ENCODE data around the gene IRX4. TPM values are rescaled to one million over a fixed set of nuclear protein-coding genes. Genes with fewer than 3 reads are reported as not detected.

The IRX4 gene
- not detected for total RNA-seq

DNA sequence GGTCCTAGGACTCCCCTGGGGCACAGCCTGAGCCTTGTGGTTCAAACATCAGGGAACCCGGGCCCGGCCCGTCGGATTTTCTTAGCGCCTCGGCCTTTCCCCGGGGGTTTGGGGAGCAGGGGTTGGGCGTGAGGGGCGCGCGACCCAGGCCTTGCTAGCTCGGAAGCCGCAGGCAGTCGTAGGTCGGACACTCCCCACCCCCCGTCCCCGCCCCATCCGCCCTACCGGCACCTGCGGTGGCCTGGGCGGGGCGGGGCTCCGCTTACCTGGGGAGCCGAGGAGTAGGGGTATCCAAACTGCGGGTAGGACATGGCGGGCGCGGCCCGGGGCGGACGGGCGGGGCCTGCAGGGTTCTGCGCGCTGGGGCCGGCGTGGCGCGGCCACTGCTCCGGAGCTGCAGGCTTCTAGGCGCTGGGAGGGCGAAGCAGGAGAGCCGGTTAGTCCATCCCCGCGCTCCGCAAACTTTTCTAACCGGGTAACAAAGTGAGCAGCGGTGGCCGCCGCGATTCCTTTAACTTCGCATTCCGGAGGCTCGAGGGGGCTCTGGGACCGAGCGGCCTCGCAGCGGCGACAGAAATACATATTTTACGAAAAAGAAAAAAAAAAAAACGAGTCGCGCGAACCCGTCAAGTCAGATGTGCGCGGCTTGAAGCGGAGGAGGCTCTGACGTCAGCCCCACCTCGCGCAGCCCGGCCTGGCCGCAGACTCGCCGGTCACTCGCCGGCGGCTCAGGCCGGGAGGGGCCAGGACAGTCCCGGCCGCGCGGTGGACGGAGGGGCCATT is at the start of gene IRX4:
IRX4 (minus strand) TSS at position 589 of the 783 bp plus-strand sequence; CDS start at position 311, 278 bp downstream.
- Mint-ChIP-seq H3K4me3 (peak within 1 kb of the TSS; percentile 40), H3K27me3 (peaks cover 74% of the 10 kb centered on the region), H3K9me3 (no peaks in the 10 kb centered on the region), H3K36me3 (no peaks in the 10 kb centered on the region), H3K4me1 (peaks cover 11% of the 10 kb centered on the region), H3K27ac (no peak within 1 kb of the TSS)
- no peak for DNase-seq

DNA sequence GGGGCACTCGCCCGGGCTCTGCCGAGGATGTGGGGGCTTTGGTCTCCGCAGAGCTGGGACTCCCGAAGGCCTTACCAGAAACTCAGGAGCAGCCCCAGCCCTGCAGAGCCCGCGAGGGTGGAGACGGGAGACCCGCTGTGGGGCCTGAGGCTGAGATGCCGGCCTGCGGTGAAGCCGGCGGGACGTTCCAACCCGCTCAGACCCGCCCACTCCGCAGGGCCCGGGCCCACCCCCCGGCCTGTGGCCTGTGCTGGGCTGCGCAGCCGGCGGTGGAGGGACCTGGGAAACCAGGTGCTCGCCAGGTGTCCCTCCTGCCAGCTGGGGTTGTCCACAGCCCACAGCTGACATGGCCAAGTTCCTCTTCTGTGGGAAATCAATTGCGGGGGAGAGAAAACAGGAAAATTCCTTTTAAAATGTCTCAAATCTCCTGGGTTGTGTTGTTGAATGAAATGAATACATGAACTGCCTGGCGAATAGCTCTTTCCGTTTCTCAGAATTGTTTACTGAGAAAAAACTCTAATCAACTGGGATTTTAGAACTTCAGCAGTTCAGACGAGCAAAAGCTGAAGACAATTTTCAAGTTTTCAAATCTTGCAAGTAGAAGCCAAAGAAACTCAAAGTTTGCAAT is 49.0 kb upstream of the IRX4 start:
- no peak for DNase-seq
- H3K36me3 Mint-ChIP-seq = no peaks in the 10 kb centered on the region
- H3K27me3 Mint-ChIP-seq = peaks cover 33% of the 10 kb centered on the region
- no peaks in the 10 kb centered on the region for H3K4me1 Mint-ChIP-seq
- H3K27ac Mint-ChIP-seq = no peak overlapping the region
- no peak overlapping the region for H3K4me3 Mint-ChIP-seq
- no peaks in the 10 kb centered on the region for H3K9me3 Mint-ChIP-seq

DNA sequence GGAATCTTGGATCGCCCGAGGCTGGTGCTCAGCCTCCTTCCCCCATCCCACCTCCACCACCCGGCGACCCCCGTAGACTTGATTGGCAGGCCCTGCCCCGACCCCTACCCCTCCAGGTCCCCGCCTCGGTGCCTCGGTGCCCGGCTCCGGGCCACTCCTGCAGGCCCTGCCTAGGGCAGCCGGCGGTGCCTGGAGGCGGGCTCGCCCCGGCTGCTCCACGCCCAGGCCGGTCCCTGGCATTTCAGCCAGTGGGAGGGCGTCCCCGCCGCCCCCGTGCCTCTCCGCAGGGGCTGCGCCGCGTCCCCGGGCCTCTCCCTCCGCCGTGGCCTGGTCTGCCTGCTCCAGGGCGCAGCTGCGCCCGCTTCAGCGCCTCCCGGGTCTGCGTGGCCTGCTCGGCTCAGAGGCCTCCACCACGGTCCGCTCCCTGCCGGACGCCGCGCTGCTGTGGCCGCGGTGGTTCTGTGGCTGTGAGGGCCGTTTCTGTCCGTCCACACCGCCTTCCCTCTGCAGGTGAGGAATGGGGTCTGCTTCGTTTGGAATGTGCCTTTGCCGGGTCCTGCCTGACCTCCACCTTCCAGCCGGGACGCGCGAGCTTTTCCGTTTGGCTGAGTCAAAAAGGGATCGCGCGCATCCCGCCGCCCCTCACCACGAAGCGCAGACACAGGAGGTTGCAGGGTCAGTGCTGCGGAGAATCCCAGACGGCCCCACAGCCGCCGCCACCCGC is 48.3 kb upstream of the IRX4 start:
- Mint-ChIP-seq H3K36me3 (no peaks in the 10 kb centered on the region), H3K9me3 (no peaks in the 10 kb centered on the region), H3K4me1 (no peaks in the 10 kb centered on the region), H3K4me3 (no peak overlapping the region), H3K27me3 (peaks cover 33% of the 10 kb centered on the region), H3K27ac (no peak overlapping the region)
- no peak for DNase-seq

DNA sequence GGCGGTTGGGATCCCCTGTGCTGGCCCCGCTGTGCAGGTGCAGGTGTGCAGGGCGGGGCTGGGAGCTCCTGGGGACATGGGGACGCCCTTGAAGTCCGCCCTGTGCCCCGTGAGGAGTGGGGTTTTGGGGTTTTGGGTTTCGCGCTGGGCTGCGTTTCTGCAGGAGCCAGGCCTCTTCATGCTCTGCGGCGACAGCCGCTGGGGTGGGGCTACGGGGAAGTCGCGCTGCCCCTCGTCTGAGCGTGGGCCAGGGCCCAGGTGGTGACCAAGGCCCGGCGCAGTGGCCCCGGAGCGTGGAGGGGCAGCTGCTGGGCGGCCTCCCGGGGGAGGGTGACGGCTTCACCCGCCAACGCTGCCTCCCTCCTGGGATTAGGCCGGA is 47.8 kb upstream of the IRX4 start:
- no peak for DNase-seq
- no peaks in the 10 kb centered on the region for H3K36me3 Mint-ChIP-seq
- H3K9me3 Mint-ChIP-seq = no peaks in the 10 kb centered on the region
- no peak overlapping the region for H3K27ac Mint-ChIP-seq
- H3K4me3 Mint-ChIP-seq = no peak overlapping the region
- no peaks in the 10 kb centered on the region for H3K4me1 Mint-ChIP-seq
- peaks cover 32% of the 10 kb centered on the region for H3K27me3 Mint-ChIP-seq

DNA sequence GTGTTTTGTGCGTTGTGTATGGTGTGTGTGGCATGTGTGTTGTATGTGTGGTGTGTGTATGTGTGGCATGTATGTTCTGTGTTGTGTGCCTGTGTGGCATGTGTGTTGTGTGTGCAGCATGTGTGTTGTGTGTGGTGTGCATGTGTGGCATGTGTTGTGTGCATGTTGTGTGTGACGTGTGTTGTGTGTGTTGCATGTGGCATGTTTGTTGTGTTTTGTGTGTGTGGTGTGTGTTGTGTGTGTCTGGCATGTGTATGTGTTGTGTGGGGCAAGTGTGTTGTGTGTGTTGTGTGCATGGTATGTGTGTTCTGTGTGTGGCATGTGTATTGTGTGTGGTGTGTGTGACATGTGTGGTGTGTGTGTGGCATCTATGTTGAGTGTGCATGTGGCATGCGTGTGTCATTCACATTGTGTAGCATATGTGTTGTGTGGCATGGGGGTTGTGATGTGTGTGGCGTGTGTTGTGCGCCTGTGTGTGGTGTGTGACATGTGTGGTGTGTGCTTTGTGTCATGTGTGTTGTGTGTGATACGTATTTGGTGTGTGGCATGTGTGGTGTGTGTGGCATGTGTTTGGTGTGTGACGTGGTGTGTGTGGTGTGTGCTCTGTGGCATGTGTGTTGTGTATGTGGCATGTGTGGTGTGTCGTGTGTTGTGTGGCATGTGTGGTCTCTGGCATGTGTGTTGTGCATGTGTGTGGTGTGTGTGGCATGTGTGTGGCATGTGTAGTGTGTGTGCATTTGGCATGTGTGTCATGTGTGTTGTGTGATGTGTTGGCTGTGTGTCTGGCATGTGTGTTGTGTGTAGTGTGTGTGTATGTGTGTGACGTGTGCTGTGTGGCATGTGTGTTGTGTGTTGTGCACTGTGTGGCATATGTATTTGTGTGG is 46.6 kb upstream of the IRX4 start:
- DNase-seq = no peak
- H3K27ac Mint-ChIP-seq = no peak overlapping the region
- no peak overlapping the region for H3K4me3 Mint-ChIP-seq
- H3K36me3 Mint-ChIP-seq = no peaks in the 10 kb centered on the region
- no peaks in the 10 kb centered on the region for H3K9me3 Mint-ChIP-seq
- H3K4me1 Mint-ChIP-seq = no peaks in the 10 kb centered on the region
- peaks cover 23% of the 10 kb centered on the region for H3K27me3 Mint-ChIP-seq

DNA sequence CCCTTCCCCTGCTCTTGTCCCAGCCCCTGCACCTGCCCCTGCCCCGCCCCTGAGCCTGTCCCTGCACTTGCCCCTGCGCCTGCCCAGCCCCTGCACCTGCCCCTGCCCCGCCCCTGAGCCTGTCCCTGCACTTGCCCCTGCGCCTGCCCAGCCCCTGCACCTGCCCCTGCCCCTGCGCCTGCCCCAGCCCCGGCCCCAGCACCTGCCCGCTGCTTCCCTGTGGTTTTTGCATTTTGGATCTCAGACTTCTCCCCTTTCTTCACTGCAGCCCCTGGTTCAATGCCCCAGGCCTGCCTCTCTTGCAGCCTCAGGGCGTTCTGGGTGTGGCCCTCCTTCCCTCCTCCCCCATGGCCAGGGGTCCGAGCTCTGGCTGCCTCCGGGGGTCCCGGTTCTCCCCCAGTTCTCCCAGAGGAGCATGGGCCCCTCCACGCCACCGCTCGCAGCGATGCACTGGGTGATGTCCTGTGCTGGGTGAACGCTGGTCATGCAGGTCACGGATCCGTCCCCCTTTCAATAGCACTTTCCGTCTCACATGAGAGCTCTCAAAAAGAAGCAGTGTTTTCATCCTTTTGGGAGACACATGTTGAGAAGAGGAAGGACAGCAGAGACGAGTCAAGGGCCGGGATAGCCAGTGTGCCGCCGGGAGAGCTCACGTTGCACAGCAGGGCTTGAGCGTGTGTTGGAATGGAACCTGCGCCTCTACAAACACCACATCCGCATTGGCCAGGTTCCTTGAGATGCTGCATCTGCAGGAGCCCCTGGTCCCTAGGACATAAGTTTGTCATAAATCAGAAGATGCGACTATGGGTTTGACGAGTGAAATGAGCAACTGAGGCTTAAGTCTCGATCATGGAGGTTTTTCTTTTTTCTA is 44.0 kb upstream of the IRX4 start:
- Mint-ChIP-seq H3K27ac (no peak overlapping the region), H3K27me3 (peaks cover 3% of the 10 kb centered on the region), H3K9me3 (no peaks in the 10 kb centered on the region), H3K4me3 (no peak overlapping the region), H3K4me1 (no peaks in the 10 kb centered on the region), H3K36me3 (no peaks in the 10 kb centered on the region)
- DNase-seq = no peak

DNA sequence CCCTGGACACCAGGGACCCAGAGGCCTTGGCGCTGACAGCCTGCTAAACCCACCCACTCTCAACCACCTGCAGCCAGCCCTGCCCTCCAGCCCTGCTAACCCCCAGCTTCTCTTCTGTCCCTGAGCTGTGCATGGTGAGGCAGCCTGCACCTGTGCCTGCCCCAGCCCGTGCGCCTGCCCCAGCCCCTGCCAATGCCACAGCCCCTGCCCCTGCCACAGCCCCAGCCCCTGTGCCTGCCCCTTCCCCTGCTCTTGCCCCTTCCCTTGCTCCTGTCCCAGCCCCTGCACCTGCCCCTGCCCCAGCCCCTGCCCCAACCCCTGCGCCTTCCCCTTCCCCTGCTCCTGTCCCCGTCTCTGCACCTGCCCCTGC is 43.3 kb upstream of the IRX4 start:
- H3K27ac Mint-ChIP-seq = no peak overlapping the region
- no peaks in the 10 kb centered on the region for H3K4me1 Mint-ChIP-seq
- no peaks in the 10 kb centered on the region for H3K9me3 Mint-ChIP-seq
- no peaks in the 10 kb centered on the region for H3K36me3 Mint-ChIP-seq
- H3K27me3 Mint-ChIP-seq = no peaks in the 10 kb centered on the region
- H3K4me3 Mint-ChIP-seq = no peak overlapping the region
- no peak for DNase-seq

DNA sequence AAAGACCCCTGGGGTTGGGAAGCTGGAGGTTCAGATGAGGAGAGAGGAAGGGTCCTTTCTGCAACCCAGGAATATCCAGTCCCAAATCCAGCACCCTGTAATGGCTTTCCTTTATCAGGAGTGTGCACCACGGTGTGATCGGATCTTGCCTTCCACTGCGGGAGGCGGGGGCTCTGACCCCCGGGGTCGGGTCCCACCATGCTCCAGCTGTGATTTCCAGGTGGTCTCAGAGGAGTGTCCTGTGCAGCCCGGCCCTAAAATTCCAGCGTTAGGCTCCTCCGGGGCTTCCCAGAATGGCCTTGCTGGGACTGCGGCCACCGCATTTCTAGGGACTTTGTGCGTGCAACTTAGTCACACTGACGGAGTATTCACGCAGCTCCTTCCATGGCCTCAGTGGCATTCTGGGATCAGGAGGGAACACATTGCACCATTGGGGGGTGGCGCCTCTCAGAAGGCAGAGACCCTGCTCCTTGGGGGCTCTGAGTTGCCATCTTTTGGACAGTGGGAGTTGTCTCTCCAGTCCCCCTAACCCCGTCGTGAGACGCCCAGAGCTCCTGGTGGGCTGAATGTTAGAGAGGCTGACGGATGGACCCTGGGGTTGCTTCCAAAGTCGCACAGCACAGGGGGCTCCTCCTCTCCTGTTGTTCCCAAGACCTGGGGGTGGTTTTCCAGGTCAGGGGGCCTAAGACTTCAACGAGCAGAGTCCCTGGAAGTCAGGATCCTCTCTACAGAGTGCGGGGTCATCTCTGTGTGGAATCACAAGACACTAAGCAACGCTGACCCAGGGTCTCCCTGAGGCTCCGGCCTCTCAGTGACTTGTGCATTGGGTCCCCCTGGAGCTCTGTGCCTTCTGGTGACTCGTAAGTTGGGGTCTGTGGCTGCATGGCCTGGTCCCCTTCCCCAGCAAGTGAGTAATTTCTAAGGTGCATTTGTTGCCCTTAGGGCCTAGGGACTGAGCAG is 42.7 kb upstream of the IRX4 start:
- H3K36me3 Mint-ChIP-seq = no peaks in the 10 kb centered on the region
- H3K27ac Mint-ChIP-seq = no peak overlapping the region
- no peaks in the 10 kb centered on the region for H3K4me1 Mint-ChIP-seq
- H3K9me3 Mint-ChIP-seq = no peaks in the 10 kb centered on the region
- no peak for DNase-seq
- no peak overlapping the region for H3K4me3 Mint-ChIP-seq
- no peaks in the 10 kb centered on the region for H3K27me3 Mint-ChIP-seq

DNA sequence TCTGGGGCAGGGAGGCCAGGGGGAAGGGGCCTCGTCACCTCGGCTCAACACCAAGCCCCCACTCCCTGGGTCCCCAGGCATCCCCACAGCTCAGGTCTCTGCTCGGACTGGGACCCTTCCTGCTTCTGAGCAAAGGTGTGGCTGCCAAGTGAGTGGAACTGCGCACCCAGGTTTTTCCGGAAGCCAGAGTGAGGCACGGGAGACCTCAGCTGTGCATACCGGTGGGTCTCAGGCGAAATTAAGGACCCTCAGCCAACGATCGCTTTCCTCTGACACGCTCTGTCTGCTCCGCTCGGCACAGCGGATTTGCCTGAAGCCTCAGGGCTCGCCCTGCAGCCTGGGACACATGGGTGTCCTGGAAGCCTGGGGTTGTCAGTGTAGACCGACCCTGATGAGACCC is 41.0 kb upstream of the IRX4 start:
- no peaks in the 10 kb centered on the region for H3K4me1 Mint-ChIP-seq
- H3K27me3 Mint-ChIP-seq = peaks cover 6% of the 10 kb centered on the region
- no peak for DNase-seq
- H3K36me3 Mint-ChIP-seq = no peaks in the 10 kb centered on the region
- no peak overlapping the region for H3K27ac Mint-ChIP-seq
- no peak overlapping the region for H3K4me3 Mint-ChIP-seq
- H3K9me3 Mint-ChIP-seq = no peaks in the 10 kb centered on the region

DNA sequence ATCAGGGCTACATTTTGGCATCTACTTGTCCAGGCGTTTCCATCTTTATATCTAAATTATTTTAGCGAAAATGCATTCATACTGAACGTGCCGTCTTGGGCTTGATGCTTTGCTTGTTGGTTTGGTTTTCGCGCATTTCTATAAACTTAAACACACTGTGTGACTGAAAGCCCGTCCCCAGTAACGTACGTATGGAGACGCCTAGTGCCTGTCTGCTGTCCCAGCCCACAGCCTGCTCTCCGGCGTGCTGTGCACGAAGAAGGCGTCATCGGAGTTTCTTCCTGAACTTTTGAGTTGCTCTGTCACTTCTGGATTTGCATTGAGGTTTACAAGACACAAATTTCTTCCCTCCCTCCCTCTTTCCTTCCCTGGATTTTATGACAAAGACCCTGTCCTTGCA is 40.6 kb upstream of the IRX4 start:
- no peaks in the 10 kb centered on the region for H3K36me3 Mint-ChIP-seq
- no peak for DNase-seq
- no peak overlapping the region for H3K4me3 Mint-ChIP-seq
- H3K9me3 Mint-ChIP-seq = no peaks in the 10 kb centered on the region
- H3K4me1 Mint-ChIP-seq = no peaks in the 10 kb centered on the region
- no peak overlapping the region for H3K27ac Mint-ChIP-seq
- peaks cover 6% of the 10 kb centered on the region for H3K27me3 Mint-ChIP-seq

DNA sequence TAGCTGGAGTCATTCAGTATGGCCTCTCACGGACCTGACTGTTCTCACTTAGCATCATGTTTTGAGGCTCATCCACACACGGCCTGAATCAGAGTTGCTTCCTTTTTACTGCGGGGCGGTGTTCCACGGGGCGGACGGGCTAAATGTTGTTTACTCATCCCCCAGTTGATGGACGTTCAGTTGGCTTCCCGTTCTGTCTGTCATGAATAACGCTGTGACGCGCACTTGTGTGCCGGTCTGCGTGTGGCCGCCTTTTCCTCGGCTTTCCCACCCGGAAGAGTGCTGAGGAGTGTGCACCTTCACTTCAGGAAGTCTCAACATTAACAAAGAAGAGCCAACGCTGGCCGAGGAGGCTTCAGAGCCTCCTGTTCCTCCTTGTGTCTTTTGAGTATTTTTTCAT is 39.0 kb upstream of the IRX4 start:
- Mint-ChIP-seq H3K27me3 (peaks cover 6% of the 10 kb centered on the region), H3K4me3 (no peak overlapping the region), H3K36me3 (no peaks in the 10 kb centered on the region), H3K9me3 (no peaks in the 10 kb centered on the region), H3K27ac (no peak overlapping the region), H3K4me1 (no peaks in the 10 kb centered on the region)
- no peak for DNase-seq

DNA sequence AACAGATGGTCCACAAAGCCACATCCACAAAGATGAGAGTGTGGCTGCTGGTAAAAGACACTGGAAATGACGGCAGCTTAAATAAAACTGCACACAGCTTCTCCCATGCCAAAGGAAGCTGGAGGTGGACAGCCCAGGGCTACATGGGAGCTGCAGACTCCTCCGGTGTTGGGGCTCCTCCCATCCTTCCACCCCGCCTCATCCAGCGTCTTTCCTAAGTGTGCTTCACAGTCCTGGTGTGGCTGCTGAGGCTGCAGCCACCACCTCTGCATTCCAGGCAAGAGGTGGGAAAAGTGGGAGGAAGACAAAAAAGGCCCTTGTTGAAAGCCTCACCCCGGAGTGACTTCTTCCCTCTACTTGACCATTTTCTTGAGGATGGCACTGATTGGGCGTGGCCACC is 37.0 kb upstream of the IRX4 start:
- Mint-ChIP-seq H3K27ac (no peak overlapping the region), H3K36me3 (no peaks in the 10 kb centered on the region), H3K9me3 (peaks cover 2% of the 10 kb centered on the region), H3K27me3 (peaks cover 6% of the 10 kb centered on the region), H3K4me1 (no peaks in the 10 kb centered on the region), H3K4me3 (no peak overlapping the region)
- no peak for DNase-seq

DNA sequence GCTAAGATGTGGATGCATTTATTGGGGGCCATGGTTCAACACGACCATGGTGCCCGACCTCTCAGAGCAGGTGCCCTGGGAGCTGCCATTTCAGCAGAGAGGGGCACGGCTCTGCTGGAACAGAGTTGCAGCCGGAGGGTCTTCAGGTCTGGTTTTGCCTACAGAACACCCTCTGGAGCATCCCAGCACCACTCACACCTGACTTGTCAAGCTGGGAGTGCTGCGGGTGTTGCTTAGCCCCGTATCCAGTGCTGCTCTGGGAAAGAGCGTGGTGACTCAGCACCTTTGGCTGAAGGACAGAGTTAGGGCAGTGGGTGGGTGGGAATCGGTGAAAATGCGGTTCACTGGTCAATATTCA is 36.5 kb upstream of the IRX4 start:
- peaks cover 2% of the 10 kb centered on the region for H3K9me3 Mint-ChIP-seq
- no peak overlapping the region for H3K27ac Mint-ChIP-seq
- H3K4me3 Mint-ChIP-seq = no peak overlapping the region
- no peak for DNase-seq
- no peaks in the 10 kb centered on the region for H3K36me3 Mint-ChIP-seq
- no peaks in the 10 kb centered on the region for H3K4me1 Mint-ChIP-seq
- H3K27me3 Mint-ChIP-seq = peaks cover 6% of the 10 kb centered on the region

Measured in activated naive CD8-positive, alpha-beta T cell treated with anti-CD3 and anti-CD28 coated beads for 36 hours (primary cell).